ENCODE measurements around the gene TTLL10. TPM values are rescaled to one million over a fixed set of nuclear protein-coding genes. Genes with fewer than 3 reads are reported as not detected.

Gene TTLL10
- total RNA-seq, 1 experiment from 2014 or later = 0.29 TPM

DNA sequence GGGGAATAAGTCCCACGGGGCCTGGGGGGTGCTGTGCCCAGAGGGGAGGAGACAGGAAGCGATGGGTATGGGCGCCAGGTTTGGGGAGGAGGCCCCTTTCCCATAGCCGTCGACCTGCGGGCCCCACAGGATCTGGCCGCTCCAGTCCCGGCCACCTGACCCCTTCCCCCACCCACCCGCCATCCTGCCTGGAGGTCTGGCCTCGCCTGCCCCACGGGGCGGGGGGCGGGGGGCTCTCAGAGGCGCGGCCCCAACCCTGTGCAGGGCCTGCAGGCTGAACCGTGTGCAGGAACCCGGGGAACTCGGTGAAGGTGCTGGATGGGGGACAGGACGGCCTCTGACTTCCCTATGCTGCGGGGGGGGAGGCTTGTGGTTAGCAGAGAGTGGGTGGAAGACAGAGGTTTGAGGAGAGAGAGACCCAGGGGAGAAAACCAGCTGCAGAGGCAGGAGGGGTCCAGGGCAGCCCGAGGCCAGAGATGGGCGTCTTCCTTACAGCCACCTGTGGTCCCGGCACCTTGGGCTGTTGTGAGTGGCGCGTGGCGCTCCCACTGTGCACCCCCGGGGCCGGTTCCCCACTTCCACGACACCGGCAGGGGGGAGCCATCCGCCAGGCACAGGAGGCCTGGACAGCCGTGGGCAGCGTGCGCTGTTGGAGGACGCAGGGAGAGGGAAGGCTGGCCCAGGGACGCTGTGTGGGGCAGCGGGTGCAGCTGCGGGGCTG, 35.2 kb downstream of the TTLL10 start:
- DNase-seq = no peak
- no peak overlapping the region for H3K4me3 Mint-ChIP-seq (ENCODE audit: unreplicated experiment)
- Histone ChIP-seq H3K27me3 (replicated peaks; ENCODE audit: control insufficient read depth, insufficient read depth, low read length) (no peaks in the 10 kb centered on the region), H3K36me3 (ENCODE audit: control insufficient read depth, insufficient read depth, low read length) (no peaks in the 10 kb centered on the region), H3K4me1 (no peaks in the 10 kb centered on the region), H3K4me3 (ENCODE audit: low read depth, low read length) (no peak overlapping the region), H3K9me3 (no peaks in the 10 kb centered on the region)
- intact Hi-C loops (cut with micrococcal nuclease; ENCODE audit: unreplicated experiment) = no loop called here
- ChIA-PET POLR2A (no interaction called here), CTCF (no interaction called here)
- H3K4me1 Mint-ChIP-seq (ENCODE audit: low read depth, unreplicated experiment) = no peaks in the 10 kb centered on the region
- no peaks in the 10 kb centered on the region for H3K36me3 Mint-ChIP-seq (ENCODE audit: insufficient read depth, unreplicated experiment)
- no peak for TF ChIP-seq CTCF (IDR thresholded peaks at IDR 0.05; ENCODE audit: insufficient read depth in 1 of 2, low read depth in 1 of 2, low read length in 1 of 2, severe bottlenecking in 1 of 2, unreplicated experiment in 1 of 2)
- BruUV-seq (replicated peaks) = no TSS peak
- H3K27me3 Mint-ChIP-seq (ENCODE audit: insufficient read depth, unreplicated experiment) = no peaks in the 10 kb centered on the region
- H3K27ac Mint-ChIP-seq (ENCODE audit: unreplicated experiment) = no peak overlapping the region
- no peaks in the 10 kb centered on the region for H3K9me3 Mint-ChIP-seq (ENCODE audit: unreplicated experiment)

GRCh38 chr1:1210726-1211540, 37.3 kb downstream of the TTLL10 start:
- ChIA-PET POLR2A (no interaction called here), CTCF (no interaction called here)
- no peak overlapping the region for H3K4me3 Mint-ChIP-seq (ENCODE audit: unreplicated experiment)
- H3K4me1 ChIP-seq = no peaks in the 10 kb centered on the region
- H3K4me1 Mint-ChIP-seq (ENCODE audit: low read depth, unreplicated experiment) = no peaks in the 10 kb centered on the region
- H3K27me3 ChIP-seq (replicated peaks; ENCODE audit: control insufficient read depth, insufficient read depth, low read length) = no peaks in the 10 kb centered on the region
- no peak for TF ChIP-seq CTCF (IDR thresholded peaks at IDR 0.05; ENCODE audit: insufficient read depth in 1 of 2, low read depth in 1 of 2, low read length in 1 of 2, severe bottlenecking in 1 of 2, unreplicated experiment in 1 of 2)
- no peaks in the 10 kb centered on the region for H3K27me3 Mint-ChIP-seq (ENCODE audit: insufficient read depth, unreplicated experiment)
- H3K9me3 Mint-ChIP-seq (ENCODE audit: unreplicated experiment) = no peaks in the 10 kb centered on the region
- intact Hi-C loops (cut with micrococcal nuclease; ENCODE audit: unreplicated experiment) = no loop called here
- H3K36me3 ChIP-seq (ENCODE audit: control insufficient read depth, insufficient read depth, low read length) = no peaks in the 10 kb centered on the region
- no peak overlapping the region for H3K27ac Mint-ChIP-seq (ENCODE audit: unreplicated experiment)
- no peak overlapping the region for H3K4me3 ChIP-seq (ENCODE audit: low read depth, low read length)
- no peaks in the 10 kb centered on the region for H3K9me3 ChIP-seq
- BruUV-seq (replicated peaks) = no TSS peak
- no peaks in the 10 kb centered on the region for H3K36me3 Mint-ChIP-seq (ENCODE audit: insufficient read depth, unreplicated experiment)
- DNase-seq = no peak

DNA sequence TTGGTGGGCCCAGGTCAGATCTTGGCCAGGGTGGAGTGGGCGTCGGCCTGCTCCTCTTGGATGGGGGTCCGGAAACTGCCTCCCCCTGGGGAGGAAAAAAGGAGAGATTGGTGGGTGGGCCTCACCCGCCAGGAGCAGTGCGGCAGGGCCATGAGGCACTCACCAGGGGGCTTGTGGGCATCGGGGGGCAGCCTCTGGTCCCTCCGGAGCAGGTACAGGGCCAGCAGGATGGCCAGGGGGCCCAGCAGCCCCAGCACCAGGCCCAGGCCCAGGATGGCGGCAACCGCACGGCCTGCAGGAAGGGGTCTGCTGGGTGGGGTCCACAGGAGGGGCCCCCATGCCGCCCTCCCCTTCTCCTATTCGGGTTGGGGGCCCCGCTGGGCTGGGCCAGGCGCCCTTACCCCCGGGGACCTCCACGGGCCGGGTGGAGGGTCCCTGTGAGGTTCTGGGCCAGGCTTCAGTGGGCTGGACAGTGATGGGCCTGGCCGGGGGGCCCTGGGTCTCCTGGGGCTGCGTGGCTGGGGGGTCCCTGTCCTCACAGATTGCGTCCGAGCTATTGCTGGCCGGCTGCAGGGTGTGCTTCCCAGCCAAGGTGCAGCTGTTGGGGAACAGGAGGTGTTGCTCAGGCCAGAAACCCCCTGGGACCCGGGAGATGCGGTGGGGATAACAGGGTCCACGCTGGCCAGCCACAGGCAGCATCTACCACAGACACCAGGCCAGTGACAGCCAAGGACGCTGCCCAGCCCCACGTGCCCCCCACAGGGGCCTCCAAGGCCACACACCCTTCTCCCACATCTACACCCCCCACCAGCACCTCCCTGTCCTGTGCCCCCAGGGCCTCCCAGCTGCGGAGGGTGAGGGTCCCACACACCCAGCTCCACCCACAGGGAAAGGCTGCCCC, 38.1 kb downstream of the TTLL10 start:
- H3K36me3 Mint-ChIP-seq (ENCODE audit: insufficient read depth, unreplicated experiment) = peaks cover 8% of the 10 kb centered on the region
- H3K27ac Mint-ChIP-seq (ENCODE audit: unreplicated experiment) = no peak overlapping the region
- CTCF ChIA-PET = no interaction called here
- Histone ChIP-seq H3K9me3 (no peaks in the 10 kb centered on the region), H3K36me3 (ENCODE audit: control insufficient read depth, insufficient read depth, low read length) (no peaks in the 10 kb centered on the region), H3K27me3 (replicated peaks; ENCODE audit: control insufficient read depth, insufficient read depth, low read length) (no peaks in the 10 kb centered on the region), H3K4me3 (ENCODE audit: low read depth, low read length) (no peak overlapping the region), H3K4me1 (no peaks in the 10 kb centered on the region)
- POLR2A ChIA-PET = no interaction called here
- intact Hi-C loops (cut with micrococcal nuclease; ENCODE audit: unreplicated experiment) = no loop called here
- no peaks in the 10 kb centered on the region for H3K27me3 Mint-ChIP-seq (ENCODE audit: insufficient read depth, unreplicated experiment)
- no peak for TF ChIP-seq CTCF (IDR thresholded peaks at IDR 0.05; ENCODE audit: insufficient read depth in 1 of 2, low read depth in 1 of 2, low read length in 1 of 2, severe bottlenecking in 1 of 2, unreplicated experiment in 1 of 2)
- DNase-seq = no peak
- H3K9me3 Mint-ChIP-seq (ENCODE audit: unreplicated experiment) = no peaks in the 10 kb centered on the region
- no peak overlapping the region for H3K4me3 Mint-ChIP-seq (ENCODE audit: unreplicated experiment)
- BruUV-seq (replicated peaks) = no TSS peak
- H3K4me1 Mint-ChIP-seq (ENCODE audit: low read depth, unreplicated experiment) = no peaks in the 10 kb centered on the region

Measured in Caco-2 (cell line).